Activated T-cell treated with anti-CD3 and anti-CD28 coated beads, Interleukin-2, amount 50 U/mL, for 48 hours (primary cell): ENCODE measurements around the gene DGKD.

Experiments used
- DNase-seq, 2 experiments: peaks; one replicate each; pipeline ENCODE4 v3.0.0-alpha.2; 2020

The DGKD gene

GRCh38 chr2:233414273-233414654 is 60.0 kb downstream of the DGKD start:
- DNase-seq, result no peak

- DNase-seq, result peak; percentile 59 to 75
Measured at GRCh38 chr2:233414777-233415570, 60.7 kb downstream of the DGKD start.

- no peak for DNase-seq
Measured at GRCh38 chr2:233416199-233416598, 61.9 kb downstream of the DGKD start.

GRCh38 chr2:233416706-233417105 is 62.4 kb downstream of the DGKD start:
- DNase-seq, result no peak

GRCh38 chr2:233417282-233417681 is 63.0 kb downstream of the DGKD start:
- no peak for DNase-seq

GRCh38 chr2:233418052-233418760 is 63.9 kb downstream of the DGKD start:
- DNase-seq, result peak; percentile 16 to 18

GRCh38 chr2:233418761-233419546 is 64.7 kb downstream of the DGKD start:
- peak; percentile 54 to 63 for DNase-seq

GRCh38 chr2:233419602-233420391 is 65.5 kb downstream of the DGKD start:
- peak; percentile 54 to 59 for DNase-seq

- peak; percentile 17 to 21 for DNase-seq
Measured at GRCh38 chr2:233421091-233421816, 67.0 kb downstream of the DGKD start.

GRCh38 chr2:233422050-233422639 is 67.9 kb downstream of the DGKD start:
- peak; percentile 65 for DNase-seq

GRCh38 chr2:233422649-233423551 is 68.6 kb downstream of the DGKD start:
- peak; percentile 15 to 17 for DNase-seq

GRCh38 chr2:233423552-233423860 is 69.2 kb downstream of the DGKD start:
- DNase-seq, result no peak

- DNase-seq, result peak; percentile 10 to 13
Measured at GRCh38 chr2:233424154-233424951, 70.1 kb downstream of the DGKD start.

GRCh38 chr2:233426619-233427342 is 72.5 kb downstream of the DGKD start:
- DNase-seq, result peak; percentile 75 to 80

GRCh38 chr2:233428008-233428407 is 73.7 kb downstream of the DGKD start:
- DNase-seq, result peak in 1 of 2 experiments; percentile 15

- DNase-seq, result peak in 1 of 2 experiments; percentile 12
Measured at GRCh38 chr2:233428438-233428837, 74.1 kb downstream of the DGKD start.

GRCh38 chr2:233429175-233429897 is 75.0 kb downstream of the DGKD start:
- DNase-seq, result peak in 1 of 2 experiments; percentile 12

- no peak for DNase-seq
Measured at GRCh38 chr2:233430081-233430480, 75.8 kb downstream of the DGKD start.
